Activated T-cell treated with anti-CD3 and anti-CD28 coated beads for 1 hour (primary cell): Measurements from ENCODE around the gene ACSS1.

Experiments
- DNase-seq: peaks from one replicate; pipeline ENCODE4 v3.0.0-alpha.2; 2020; ENCODE audit warnings: low read depth

ACSS1 gene

DNA sequence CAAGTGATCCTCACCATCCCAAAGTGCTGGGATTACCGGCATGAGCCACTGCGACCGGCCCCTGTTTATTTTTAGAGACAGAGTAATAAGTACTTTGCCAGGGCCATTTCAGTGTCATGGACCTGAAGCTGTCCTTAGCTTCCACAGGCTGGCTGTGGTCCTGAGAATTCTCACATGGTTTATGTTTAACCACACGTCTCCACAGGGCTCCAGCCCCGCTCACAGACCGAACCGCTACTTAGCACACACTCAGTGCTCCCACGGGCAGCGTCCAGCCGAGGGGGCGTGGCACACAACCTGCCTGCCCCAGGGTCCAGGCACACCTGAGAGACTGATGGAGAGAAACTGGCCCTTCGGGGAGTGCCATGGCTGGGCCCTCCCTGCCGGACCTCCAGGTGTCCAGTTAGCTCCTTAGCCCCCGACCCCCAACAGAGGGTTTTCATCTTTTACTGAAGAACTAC, 11.7 kb downstream of the ACSS1 start:
- no peak for DNase-seq

DNA sequence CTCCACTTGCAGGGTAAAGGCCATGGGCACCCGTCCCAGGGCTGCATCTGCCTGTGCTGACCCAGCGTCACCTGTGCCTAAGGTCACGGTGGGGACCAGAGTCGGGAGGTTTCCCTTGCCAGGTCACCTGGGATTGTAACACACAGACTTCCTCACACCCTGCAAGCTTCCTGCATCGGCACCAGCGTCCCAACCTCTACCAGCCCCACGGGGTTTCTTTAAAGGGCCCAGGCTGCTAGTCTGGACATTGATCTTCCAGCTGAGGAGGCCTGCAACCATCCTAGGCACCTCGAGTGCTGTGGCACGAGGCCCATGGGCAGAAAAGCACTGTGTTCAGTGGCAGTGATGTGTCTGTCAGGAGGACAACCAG, 12.6 kb downstream of the ACSS1 start:
- no peak for DNase-seq

- no peak for DNase-seq
Observed at GRCh38 chr20:25044660-25045342, 13.1 kb downstream of the ACSS1 start.

DNA sequence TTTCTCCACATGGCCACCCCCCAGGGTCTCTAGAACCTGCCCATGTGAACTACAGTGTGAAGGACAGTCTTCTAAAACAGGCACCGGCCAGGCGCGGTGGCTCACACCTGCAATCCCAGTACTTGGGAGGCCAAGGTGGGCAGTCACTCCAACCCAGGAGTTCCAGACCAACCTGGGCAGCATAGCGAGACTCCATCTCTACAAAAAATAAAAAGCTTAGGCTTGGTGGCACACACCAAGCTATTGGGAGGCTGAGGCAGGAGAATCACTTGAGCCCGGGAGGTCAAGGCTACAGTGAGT, 13.7 kb downstream of the ACSS1 start:
- DNase-seq, result no peak

- no peak for DNase-seq
Observed at GRCh38 chr20:25043499-25044260, 14.3 kb downstream of the ACSS1 start.

DNA sequence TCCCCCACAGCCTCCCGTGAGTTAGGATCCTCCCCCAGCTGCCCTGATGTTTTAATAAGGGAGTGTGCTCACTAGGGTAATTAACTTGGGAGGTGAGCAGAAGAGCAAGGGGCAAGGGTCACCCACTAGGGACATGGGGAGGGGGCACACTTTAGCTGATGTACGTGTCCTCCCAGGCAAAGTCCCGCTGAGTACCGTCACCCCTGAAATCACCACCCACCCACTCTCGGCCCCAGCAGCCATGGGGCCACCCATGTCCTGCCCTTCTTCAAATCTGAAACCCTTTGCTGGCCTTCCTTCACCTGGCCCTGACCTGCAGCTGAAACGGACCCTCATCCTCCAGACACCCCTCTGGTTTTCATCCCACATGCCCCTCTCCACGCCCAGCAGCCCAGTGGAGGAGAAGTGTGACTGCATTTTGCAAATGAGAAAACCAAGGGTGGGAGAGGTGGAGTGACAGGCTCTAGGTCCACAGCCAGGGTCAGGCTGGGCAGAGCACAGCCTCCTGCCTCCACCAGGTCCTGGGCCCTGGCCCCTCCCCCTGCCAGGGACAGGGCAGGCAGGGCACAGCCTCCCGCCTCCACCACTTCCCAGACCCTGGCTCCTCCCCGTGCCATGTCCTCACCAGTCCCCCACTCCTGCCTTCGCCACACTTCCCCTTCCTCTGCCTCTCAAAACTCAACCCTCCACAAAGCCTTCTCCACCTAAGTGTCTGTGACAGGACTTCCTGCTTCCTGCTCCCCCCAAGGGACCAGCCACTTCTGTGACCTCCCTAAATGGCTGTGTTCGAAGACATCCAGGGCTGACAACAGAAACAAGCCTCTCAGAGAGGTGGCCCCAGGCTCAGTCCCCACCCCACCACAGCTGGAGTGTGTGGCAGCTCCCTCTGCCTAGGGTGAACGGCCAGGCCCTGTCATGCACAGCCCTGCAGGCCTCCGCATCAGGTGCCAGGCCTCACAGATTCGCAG, 15.1 kb downstream of the ACSS1 start:
- DNase-seq, result peak; percentile 9

DNA sequence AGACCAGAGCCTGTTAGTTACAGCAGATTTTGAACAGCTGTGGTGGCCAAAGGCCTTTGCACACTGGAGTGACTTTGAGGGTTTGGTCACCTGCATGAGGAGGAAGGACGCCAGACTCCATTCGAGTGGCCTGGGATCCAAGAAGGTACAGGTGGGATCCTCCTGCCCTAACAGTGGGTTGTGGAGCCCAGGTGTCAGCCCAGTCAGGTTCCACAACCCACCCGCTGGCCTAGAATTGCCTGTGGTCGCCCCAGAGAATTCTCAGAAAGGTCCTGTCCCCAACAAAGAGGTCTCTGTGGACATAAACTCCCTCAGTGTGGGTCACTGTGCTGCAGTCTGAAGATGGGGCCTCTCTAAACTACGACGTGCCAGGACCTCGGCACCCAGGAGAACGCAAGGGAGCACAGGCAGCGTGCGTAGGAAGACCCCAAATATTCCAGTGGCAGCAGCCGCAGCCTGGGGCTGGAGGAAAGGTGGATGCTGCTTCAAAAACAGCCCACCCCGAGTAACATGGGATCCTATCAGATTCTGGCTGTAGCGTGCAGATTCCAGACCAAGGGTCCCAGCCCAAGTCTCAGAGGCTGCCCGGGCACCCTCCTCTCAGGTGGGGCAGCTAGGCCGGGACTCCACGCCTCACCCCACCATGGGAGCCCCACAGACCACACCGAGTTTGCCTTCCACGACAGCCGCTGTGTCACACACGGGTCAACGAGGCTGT, 16.0 kb downstream of the ACSS1 start:
- no peak for DNase-seq

DNA sequence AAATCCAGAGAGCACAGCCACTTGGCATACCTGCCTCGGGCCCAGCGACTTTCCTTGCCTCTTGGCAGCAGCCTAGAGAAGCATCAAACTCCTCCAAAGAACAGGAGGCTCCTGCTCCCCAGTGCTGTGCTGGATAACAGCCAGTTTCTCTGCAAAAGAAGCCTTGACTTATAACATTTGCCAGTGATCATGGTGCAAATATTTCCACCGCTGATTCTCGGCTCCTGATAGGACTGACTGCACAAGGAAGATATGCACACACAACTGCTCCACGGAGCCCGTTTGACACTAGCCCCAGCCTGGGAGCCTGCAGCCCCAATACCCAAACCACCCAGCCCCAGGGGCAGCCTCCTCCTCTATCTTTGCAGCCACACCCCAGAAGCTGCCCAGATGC, 17.5 kb downstream of the ACSS1 start:
- no peak for DNase-seq

GRCh38 chr20:25039697-25040437, 18.1 kb downstream of the ACSS1 start:
- DNase-seq, result no peak

DNA sequence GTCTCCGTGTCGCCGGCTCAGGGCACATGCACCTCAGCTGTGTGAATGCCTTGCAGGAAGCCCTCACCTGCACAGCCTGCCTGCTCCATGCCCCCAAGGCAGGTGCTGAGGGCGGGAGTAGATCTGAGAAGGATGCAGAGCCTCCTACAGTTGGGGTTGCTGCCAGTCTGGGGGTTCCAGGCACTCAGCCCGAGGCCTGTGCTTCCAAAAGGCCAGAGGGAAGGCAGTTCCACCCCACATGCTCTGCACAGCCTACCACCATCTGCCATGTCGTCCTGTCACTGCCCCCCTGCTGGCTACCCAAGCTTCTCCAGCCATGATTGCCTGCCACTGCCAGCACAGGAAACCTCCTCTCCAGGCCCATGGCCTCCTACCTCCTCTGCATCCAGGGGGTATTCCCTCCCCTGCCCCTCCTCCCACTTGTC, 19.3 kb downstream of the ACSS1 start:
- DNase-seq, result no peak

- no peak for DNase-seq
Observed at GRCh38 chr20:25038103-25038410, 19.9 kb downstream of the ACSS1 start.

DNA sequence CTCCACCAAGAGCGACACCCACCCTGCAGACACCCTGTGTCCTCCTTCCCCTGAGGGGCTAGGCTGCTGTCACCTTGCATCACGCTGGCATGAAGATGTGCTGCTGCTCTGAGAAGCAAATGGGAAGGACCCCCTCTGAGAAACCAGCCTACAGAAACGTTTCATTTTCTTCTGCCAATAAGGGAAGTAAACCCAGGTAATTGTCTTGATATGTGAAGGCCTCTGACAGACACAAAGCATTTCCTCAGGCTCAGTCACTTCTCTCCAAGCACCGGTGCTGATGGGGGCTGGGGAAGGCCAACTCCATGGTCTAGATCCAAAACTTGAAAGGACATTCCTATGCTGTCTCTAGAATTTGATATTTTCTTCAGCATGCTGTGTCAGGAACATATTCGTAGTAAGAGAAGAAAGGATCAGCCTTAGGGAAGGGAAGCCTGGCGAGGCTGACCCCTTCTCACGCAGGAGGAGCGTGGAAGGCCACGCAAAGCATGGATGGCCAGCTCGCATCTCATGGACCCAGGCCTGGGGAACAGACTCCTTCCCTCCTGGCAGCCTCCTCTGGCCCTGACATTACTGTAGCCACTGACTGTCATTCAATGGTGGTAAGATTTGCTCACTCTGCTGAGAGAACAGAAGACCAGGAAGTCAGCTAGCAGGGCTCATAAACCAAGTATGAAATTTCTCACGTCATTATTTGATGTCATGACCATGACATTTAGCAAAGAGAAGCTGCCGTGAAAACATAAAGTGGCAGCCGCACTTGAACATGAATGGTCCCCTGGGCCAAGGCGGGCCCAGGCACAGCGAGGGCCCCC, 20.4 kb downstream of the ACSS1 start:
- no peak for DNase-seq

DNA sequence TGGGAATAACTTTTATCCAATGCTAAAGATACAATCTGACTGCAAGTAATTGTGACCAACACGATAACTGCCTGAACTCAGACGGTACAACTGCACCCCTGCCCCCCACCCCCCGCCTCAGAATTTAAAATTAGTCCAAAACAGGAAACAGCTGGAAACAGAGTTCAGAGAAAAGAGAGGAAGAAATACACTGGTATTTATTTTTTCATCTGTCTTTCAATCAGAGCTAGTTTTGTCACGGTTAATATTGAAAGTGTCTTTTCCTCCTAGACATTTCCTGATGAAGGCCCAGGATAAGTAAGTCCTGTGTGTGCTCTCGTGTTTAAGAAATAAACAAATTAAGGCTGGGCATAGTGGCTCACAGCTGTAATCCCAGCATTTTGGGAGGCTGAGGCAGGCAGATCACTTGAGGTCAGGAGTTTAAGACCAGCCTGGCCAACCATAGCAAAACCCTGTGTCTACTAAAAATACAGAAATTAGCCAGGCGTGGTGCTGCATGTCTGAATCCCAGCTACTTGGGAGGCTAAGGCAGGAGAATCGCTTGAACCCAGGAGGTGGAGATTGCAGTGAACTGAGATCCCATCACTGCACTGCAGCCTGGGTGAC, 21.5 kb downstream of the ACSS1 start:
- DNase-seq, result no peak

DNA sequence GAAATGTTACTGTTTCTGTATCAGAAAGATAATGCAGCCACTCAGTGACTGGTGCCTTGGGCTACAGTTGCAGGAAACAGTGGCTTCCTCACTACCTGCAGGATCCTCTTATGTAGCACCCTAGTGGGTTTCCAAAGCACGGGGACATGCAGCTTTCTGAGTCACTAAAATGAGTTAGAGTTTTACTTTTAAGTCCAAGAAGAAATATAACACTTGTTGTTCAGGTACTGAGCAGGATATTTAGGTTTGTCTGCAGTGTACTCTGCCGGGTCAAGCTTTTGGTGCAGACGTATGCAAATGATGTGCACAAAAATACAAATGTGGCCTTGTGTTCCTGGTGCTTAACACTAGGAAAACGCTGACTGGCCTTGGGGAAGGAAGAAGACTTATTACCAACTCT, 22.0 kb downstream of the ACSS1 start:
- no peak for DNase-seq

- DNase-seq, result no peak
Observed at GRCh38 chr20:25033924-25034300, 24.0 kb downstream of the ACSS1 start.

DNA sequence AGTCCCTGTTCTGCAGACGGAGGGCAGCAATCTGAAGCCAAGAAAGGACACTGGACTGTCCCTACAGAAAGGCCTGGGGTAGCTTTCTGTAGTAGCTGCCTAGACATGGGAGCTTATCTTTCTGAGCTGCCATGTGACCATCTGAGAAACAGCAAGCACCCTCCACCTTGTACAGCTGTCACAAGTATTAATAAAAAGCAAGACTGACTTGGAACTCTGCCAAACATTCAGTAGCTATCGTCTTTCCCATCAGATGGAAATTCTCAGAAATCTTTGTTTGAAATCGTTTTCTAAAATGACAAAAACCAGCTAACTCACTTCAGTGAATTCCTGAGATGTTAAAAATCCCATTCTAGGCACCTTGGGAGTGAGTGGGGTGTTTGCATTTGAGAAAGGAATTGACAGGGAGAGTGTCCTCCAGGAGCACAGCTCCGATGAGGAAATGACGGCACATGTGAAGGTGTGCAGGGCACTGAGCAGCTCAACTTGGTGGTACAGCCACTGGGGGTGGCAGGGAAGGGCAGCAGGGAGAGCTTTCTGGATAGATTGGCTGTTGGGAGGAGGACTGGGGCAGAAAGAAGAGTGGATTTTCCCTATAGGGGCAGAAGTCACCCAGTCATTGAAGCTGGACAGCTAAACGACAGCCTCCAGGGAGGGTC, 24.5 kb downstream of the ACSS1 start:
- DNase-seq, result no peak

DNA sequence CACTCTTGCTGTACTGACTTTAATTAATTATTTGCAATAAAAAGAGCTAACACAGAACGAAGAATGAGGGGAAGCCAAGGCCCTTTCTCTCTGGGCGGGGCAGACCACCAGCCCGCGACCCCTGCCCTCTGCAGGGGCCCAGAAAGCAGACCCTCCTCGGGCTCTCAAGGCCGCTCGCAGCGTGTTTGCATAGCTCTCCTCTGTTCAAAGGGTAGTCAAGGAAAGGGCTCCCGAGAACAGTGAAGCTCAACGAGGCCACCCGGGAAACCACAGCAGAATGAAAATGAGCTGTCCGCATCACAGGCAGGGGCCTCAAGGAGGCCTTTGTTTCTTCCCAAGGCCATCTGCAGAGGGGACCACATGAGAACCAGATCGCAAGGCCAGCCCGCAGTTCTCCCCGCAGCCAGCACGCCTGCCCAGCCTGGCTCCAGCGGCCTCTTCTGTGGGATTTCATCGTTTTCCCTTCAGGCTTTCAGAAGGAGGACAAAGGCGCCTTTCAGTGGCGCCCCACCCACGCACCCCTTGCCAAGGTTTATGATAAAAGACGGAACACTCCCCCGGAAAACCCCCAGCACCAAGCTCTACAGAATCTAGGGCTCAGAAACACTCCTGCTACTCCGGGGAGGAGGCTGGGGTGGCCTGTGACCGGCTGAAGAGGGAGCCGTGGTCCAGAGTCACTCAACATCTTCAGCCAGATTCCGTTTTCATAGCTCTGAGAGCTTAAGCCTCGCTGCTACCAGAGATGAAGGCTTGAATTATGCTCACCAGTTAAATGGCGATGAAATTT, 25.3 kb downstream of the ACSS1 start:
- DNase-seq, result no peak

DNA sequence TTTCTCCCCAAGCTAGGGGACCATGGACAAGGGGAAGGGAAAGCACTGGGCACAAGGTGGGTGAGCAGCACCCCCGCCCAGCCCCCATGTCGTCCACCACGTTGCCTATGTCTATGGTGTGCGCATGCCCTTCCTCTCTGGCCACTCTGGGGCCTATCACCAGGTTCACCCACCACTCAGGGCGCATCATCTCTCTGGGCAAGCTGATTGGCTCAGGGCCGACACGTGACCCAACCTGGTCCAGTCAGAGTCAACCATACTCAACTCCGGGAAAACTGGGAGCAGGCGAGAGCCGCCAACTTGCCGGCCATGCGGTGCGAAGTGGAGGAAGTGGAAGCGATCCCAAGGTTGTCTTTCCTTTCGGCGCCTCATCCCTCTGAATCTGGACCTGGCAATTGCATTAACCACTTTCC, 25.9 kb downstream of the ACSS1 start:
- no peak for DNase-seq

- DNase-seq, result no peak
Observed at GRCh38 chr20:25031241-25031640, 26.7 kb downstream of the ACSS1 start.
